Activated naive CD4-positive, alpha-beta T cell treated with Interleukin-2 at 50 U/mL for 16 hours (primary cell): ENCODE data around the gene CTNNBL1.
"Not testable (repeated sequence)": the region's sequence is repeated elsewhere in the genome, so short reads cannot be mapped to it uniquely, and the experiment has no call there.

ENCODE experiments used
- DNase-seq: peaks from one replicate; pipeline ENCODE4 v3.0.0-alpha.2; 2020

CTNNBL1 gene, protein sequence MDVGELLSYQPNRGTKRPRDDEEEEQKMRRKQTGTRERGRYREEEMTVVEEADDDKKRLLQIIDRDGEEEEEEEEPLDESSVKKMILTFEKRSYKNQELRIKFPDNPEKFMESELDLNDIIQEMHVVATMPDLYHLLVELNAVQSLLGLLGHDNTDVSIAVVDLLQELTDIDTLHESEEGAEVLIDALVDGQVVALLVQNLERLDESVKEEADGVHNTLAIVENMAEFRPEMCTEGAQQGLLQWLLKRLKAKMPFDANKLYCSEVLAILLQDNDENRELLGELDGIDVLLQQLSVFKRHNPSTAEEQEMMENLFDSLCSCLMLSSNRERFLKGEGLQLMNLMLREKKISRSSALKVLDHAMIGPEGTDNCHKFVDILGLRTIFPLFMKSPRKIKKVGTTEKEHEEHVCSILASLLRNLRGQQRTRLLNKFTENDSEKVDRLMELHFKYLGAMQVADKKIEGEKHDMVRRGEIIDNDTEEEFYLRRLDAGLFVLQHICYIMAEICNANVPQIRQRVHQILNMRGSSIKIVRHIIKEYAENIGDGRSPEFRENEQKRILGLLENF

DNA sequence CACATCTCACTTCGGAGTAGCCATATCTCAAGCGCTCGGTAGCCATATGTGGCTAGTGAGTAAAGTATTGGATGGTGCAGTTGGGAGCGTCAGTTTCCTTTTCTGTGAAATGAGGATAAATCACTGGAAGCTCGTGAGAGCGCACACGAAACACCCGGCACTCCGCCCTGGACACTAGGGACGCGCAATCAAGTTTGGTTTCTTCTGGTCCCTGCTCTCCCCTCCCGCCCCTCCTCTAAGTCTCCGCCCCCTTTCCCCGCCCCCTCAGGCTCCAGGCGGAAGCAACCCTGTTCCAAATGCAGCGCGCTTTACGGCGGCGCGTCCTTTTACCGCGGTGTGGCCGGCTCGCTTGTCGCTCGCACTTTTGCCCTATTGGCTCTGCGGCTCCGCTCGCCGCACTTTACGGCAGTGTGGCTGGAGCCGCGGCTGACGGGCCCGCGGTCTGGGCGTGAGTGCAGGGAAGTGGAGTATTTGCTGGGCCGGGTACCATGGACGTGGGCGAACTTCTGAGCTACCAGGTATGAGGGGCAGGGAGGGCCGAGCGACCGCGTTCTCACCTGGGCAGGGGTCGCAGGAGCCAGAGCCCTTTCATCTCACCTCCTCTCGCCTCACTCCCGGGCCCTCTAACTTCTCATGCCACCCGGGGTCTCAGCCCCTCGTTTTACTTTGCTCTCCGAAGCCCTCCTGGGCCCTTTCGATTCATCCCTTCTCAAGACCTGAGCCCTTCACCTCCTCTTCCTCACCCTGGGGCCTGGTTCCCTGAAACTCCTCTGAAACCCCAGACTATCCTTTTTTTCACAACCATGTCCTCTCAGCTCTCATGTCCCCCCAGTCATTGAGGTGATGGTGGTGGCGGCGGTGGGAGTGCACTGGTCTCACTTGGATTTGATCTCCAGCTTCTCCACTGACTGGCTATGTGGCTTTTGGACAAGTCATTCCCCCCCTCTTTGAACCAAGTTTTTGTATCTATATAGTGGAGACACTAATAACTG is at the start of gene CTNNBL1:
TSS of gene CTNNBL1 (plus strand) at position 396 of the 992 bp plus-strand sequence. CDS start at position 489, 93 bp downstream.
- peak; percentile 97 for DNase-seq

DNA sequence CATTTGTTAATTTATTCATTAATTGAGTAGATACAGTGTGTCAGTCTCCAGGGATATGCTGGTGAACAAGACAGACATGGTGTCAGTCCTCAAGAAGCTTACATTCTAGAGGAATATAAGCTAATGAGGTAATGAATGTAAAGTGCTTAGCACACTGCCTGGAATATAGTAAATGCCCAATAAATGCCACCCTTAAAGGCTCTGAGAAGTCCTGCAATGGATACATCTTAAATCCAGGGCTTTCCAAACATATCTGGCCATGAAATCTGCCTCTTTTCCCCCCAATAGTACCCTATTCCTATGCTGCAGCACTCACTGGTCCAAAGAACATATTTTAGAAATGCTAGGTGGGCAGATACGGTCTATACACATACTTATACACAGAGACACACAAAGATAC is 49.2 kb upstream of the CTNNBL1 start:
- DNase-seq, result no peak

DNA sequence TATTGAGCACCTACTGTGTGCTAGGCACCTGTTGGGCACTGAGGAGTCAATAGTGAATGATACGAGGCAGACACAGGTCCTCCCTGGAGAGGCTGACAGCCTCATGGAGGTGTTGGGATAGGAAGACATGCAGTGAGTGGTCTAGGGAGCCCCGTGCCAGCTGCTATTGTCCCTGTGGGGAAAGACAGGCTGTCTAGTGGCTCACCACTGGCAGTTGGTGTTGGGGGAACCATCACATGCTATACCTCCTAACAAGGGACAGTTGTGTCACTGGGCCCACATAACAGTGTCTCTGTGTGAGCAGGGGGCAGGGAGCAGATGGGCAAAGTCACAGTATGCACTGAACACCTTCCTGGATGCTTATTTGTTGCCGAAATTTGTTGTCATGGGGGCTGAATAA is 45.9 kb upstream of the CTNNBL1 start:
- no peak for DNase-seq

DNA sequence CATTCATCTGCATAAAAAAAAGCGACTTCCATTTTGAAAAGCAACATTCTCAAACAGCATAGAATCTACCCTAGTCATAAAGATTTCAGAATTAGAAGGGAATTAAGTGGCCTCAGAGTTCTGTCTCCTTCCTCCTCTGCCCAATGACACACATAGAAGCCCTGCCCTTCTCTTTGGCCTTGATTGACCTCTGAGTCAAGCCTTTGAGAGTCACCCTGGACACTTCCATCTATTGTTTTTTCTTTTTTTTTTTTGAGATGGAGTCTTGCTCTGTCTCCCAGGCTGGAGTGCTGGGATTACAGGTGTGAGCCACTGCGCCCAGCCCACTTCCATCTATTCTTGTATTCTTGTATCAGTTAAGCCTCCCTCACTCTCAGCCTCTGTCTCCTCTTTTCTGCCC is 44.8 kb upstream of the CTNNBL1 start:
- no peak for DNase-seq

DNA sequence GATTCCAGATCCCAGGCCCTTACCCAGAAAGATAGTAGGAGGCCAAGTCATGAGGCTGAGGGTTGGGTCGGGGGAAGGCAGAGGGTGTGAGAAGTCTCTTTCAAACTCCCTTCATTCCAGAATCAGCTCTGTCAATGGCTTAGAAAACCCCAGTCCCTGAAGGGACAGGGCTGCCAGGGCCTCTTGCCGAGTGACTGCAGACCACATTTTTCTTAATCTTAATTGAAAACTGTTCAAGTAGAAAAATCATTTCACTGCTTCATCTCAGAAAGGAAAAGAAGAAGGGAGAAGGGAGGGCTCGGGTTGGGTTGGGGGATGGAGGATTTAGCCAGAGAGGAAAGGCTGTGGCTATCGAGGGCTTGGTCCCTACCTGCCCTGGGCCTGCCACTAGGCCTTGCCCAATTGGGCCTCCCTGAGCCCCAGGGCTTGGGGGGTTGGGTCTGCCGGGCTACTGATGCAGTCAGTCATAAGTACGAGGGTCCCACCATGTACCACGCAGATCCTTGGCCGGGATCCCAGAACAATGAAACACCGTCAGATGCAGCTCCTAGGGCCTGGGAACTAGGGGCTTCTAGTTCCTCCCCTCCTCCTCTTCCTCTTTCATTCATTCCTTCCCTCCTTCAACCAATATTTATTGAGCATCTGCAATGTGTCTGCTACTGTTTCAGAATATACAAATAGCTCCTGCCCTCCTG is 44.0 kb upstream of the CTNNBL1 start:
- DNase-seq, result no peak

DNA sequence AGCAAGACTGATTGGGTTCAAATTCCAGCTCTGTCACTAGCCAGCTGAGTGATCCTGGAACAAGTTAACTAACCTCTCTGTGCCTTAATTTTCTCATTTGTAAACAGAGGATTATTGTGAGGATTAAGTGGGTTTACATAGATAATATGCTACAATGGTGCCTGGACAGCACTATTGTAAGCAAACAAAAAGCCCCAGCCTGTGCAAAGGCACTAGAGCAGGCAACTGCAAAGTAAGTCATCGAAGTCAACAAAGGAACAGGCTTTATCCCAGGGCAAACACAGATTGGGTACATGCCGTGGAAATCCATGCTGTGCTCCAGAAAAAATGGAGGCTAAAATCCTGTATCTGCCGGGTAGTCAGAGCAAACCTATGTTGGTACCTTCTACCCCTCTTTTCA is 43.2 kb upstream of the CTNNBL1 start:
- DNase-seq, result no peak

DNA sequence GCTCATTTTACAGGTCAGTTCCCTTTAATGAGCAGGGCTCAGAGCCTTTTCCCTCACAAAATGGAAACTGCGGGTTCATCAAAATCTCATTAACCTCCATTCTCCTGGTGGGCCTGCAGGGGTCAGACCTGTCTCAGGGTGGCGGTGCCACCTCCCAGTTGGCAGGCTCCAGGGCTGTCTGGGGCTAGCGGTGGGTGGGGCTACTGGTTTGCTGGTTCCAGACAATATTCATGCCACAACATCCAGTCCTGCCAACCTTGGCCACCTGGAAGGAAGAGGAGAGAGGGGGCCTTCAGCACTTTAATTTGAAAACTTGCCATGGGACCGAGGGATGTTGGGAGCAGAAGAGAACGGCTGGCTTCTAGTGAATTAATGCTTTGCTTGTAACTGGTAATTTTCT is 41.9 kb upstream of the CTNNBL1 start:
- peak; percentile 7 for DNase-seq

DNA sequence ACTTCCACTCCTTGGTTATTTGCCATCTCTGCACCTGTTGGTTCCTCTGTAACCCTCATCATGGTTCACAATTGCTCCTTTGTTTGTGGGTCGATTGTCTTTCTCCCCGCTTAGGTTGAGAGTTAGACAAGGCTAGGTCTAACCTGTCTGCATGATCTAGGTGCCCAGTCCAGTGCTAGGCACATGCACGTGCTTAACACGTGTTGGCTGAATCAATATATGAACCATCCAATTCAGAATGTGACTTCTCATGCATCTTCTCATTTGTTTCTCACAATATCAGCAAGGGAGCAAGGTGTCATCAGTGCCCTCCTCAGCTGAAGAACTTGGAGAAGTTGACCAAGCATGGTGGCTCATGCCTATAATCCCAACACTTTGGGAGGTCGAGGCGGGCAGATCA is 36.9 kb upstream of the CTNNBL1 start:
- no peak for DNase-seq

DNA sequence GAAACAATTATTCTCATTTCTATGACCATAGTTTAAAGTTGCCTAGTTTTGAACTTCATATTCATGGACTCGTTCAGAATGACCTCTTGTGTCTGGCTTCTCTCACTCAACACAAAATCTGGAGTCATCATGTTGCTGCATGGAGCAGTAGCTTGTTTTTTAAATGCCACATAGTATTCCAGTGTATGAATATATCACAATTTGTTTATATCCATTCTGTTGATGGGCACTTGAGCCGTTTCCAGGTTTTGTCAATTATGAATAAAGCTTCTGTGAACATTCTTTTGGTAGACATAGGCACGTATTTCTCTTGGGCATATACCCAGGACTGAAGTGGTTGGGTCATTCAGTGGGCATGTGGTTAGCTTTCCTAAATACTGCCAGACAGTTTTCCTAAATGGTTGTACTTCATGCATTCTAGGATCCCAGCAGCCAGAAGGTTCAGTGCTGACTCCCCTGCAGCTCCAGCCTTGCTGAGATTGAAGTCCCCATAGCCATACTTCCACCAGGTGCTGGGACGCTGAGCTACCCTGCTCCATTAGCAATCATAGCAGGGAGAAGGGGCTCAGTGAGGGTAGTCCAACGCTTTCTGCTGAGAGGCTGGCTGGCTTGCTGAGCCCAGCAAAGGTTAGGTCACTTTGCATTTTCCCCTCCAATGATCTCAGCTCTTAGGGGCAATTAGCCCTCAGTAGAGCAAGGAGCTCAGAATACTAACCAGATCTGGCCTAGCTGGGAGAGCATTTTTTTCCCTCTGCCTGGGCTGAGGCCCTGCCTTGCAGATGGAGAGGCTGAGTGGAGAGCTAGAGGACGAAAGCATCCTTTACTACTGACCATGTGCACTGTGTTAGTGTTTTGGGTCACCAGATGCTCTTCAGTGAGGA is 35.7 kb upstream of the CTNNBL1 start:
- no peak for DNase-seq

DNA sequence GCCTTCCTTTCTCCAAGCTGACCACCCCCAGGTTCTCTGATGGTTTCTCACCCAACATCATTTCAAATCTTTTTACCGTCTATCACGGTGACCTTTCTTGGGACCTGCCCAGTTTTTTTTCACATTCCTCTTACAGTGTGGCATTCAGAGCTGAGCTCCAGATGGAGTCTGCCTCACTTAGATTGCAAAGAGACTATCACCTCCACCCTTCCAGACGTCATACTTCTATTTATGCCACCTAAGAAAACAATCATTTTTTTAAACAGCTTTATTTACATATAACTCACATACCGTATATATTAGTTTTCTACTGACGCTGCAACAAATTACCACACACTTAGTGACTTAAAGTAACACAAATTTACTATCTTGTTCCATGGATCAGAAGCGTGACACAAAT is 32.3 kb upstream of the CTNNBL1 start:
- DNase-seq, result no peak

DNA sequence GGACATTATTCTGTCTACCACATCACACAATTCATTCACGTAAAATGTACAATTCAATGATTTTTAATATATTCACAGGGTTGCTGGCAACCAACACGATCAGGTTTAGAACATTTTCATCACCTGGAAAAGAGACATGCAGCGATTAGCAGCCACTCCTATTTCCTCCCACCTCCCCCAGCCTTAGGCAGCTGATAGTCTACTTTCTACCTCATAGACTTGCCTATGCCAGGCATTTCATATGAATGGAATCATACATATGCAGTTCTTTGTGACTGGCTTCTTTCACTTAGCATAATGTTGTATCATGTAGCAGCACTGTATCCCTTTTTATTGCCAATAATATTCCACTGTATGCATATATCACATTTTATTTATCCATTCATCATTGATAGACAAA is 31.5 kb upstream of the CTNNBL1 start:
- no peak for DNase-seq

DNA sequence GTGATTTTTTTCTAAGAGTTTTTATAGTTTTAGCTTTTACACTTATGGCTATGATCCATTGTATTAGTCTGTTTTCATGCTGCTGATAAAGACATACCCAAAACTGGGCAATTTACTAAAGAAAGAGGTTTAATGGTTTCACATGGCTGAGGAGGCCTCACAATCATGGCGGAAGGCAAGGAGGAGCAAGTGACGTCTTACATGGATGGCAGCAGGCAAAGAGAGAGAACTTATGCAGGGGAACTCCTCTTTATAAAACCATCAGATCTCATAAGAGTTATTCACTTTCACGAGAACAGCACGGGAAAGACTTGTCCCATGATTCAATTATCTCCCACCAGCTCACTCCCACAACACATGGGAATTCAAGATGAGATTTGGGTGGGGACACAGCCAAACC is 29.2 kb upstream of the CTNNBL1 start:
- DNase-seq, result not testable (repeated sequence)

DNA sequence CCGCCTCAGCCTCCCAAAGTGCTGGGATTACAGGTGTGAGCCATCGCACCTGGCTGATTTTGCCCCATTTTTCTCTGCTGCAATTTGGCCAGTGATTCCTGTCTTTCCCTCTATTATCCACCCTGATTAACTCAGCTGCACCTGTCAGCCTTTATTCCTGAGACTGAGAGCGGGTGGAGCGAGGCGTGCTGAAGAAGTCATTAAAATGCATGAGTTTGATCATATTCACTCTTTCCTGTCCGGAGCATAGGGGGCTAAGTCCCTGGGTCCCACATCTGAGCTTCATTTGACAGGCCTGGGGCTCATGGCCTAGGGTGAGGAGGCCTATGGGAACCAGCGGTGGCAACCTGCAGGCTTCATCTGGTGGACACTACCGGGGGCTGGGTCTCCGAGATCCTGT is 25.7 kb upstream of the CTNNBL1 start:
- no peak for DNase-seq

DNA sequence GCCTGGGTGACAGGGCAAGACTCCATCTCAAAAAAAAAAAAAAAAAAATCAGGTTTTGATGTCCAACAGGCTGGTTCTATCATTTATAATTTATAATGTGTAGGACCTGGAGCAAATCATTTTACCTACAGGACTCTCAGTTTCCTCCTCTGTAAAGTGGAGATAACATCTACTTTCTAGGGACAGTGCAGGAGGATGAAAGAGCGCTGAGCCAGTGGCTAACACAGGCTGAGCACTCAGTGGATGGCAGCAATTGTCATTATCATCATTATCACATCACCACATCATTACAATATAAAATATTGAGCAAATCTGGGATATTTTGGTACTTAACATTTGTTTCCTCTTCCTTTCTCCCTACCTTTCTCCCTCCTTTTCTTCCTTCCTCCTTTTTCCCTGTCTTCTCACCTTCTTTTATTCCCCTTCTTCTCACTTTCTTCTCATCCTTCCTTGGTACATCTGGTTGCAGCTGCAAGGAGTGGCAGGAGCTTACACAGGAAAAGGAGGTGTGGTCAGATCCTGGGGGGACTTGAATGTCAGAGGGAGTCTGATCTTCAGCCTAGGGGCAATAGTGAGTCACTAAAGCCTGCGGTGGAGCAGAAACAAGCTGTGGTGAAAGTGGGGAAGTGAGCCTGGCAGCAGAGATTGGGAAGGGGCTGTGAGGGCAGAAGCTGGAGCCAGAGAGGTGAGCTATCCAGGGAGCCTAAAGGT is 24.6 kb upstream of the CTNNBL1 start:
- no peak for DNase-seq

DNA sequence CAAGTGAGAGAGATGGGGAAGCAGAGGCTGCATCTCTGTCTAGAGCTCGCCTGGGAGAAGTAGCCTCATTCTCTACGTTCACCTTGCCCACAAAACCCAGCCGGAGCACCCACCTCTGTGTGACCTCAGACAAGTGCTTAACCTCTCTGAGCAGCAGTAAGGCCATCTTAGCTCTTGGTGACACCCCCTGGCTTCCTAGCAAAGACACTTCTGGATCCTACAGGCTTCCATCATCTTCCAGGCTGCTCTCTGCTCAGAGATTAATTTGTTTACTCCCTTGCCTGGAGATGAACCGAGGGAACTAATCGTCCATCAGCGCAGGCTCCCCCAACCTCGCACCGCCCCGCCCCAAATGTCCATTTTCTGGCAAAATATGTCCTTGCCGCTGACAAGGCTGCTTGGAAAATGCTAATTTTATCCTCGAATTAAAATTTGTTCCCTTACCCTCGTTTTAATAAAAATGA is 24.0 kb upstream of the CTNNBL1 start:
- no peak for DNase-seq

DNA sequence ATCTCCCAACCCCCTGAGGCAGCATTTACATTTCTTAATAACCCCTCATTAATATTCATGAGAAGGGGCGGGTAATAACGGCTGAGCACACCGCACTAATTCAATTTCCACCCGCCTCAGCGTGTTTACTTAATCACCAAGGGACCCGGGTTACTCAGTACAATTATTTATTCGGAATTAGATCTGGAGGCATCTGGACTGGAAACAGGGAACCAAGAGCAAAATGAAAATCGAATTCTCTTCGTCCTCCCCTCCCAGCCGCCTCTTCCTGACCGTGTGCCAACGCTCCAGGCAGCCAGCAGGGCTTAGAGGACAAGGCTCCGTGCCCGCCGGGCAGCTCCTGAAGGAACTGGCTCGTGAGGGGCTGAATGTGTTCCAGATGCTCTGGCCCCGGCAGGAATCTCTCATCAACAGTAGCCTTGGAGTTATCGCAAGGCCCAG is 23.5 kb upstream of the CTNNBL1 start:
- DNase-seq, result no peak

DNA sequence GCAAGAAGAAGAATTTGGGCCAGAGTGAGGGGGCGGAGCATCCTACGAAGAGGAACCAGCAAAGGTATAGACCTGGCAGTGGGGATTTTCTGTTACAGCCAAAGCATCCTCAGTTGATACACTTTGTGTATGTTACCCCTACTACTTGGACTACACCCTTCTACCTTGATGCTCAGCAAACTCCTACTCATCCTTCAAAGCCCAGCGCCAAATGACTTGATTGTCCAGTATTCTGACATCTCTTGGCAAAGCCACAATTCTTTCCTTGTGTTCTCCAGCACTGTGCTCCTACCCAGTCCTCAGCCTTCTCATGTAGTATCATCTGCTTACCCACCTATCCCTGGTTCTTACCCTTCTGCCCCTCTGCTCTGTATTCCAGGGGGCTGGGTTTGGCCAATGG is 21.7 kb upstream of the CTNNBL1 start:
- DNase-seq, result no peak

DNA sequence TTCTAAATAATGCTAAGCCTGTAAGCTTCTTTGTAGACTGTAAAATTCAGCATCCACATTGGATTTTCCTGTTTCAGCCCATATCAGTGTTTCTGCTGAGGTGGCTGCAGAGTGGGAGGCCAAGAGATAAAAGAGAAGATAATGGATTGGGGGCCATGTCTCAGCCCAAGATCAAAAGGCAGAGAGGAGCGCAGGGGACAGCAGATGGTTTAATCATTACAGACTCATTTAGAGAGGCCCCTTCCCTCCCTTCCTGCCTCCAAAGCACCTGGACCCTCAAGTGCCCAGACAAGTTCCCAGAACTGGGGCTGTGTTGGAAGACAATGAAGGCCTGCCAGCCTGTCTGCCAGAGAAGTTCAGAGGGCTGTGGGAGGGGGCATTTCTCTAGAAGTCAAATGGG is 20.4 kb upstream of the CTNNBL1 start:
- no peak for DNase-seq

DNA sequence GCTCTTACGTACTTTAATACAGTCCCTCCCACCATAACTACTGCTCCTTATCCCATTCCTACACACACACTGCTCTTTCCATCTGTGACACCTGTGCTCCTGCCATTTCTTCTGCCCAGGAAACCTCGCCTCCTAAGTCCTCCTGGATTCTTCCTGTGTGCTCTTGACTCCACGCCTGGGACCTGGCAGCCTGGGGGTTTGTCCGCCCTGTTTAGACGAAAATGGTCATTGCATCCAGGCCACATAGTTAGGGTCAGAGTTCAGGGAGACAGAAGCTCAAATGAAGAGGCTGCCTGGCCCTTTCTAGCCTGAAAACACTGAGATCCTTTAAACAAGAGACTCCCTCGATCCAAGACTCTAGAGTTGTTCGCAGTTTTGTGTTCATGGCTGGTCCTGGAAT is 17.4 kb upstream of the CTNNBL1 start:
- DNase-seq, result no peak

DNA sequence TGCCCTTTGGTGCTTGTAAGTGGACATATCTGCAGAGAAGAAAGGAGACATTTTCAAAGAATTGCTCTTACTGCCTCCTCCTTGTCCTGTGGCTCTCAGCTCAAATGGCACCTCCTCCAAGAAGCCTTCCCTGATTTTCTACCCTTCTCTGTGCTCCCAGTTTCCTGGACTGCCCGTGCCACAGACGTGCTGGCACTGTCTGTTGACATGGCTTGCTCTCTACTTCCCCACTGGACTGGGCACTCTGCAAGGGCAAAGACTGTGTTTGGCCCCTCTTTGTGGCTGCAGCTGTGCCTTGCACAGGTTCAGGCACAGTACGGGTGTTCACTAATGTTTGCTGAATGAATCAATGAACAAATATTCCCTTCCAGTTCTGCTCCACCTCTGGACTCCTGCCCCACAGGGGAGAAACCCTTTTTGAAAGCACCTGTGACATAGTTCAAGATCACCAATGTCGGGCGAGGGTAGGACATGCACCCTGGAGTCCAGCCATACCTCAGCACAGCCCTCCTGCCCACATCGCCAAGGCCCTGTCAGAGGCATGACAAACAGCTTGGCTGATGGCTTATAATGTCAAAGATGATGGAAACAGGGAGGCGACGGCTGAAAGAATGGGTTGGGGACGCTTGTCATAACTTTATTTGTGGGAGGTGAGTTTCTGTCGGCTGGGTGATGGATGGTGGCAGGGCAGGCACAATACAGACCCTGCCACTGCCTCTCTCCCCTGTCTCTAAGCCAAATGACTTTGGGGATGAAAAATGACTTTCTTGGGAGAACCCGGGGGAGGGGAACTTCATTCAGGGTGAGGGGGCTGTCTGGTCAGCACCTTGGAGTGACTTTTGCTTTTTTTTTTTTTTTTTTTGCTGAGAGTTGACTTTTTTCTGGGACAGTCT is 15.6 kb upstream of the CTNNBL1 start:
- DNase-seq, result no peak
